ENCODE data around the gene CCL18.

GRCh38 chr17:36019423-36019822 lies 44.6 kb upstream of the CCL18 start:
- TF ChIP-seq CTCF (IDR thresholded peaks at IDR 0.05; ENCODE audit: borderline replicate concordance, extremely low read depth, low read length, poor library complexity, severe bottlenecking) (no peak), EZH2 (IDR thresholded peaks at IDR 0.05; ENCODE audit: borderline replicate concordance, low read depth, low read length, severe bottlenecking) (no peak)

Data from DND-41 (cell line).